Trophoblast cell (in vitro differentiated cells and primary cell): ENCODE data around the gene EIF4A2.

ENCODE experiments used
- DNase-seq, 2 donors: peaks; one replicate each; pipeline ENCODE4 v3.0.0-alpha.2; 2016
- H2AFZ ChIP-seq: 2 replicates; pipeline ENCODE4 v1.6.1; 2013; ENCODE audit warnings: low read length, moderate library complexity, mild to moderate bottlenecking; ENCODE audit not compliant: insufficient read depth, poor library complexity
- H2AK5ac ChIP-seq: 2 replicates; pipeline ENCODE4 v1.6.1; 2013; ENCODE audit warnings: mild to moderate bottlenecking, low read length
- H2BK120ac ChIP-seq: 2 replicates; pipeline ENCODE4 v1.6.1; 2013; ENCODE audit warnings: low read length, mild to moderate bottlenecking, moderate library complexity; ENCODE audit not compliant: insufficient read depth, poor library complexity
- H2BK12ac ChIP-seq: 2 replicates; pipeline ENCODE4 v1.6.1; 2013; ENCODE audit warnings: mild to moderate bottlenecking, low read length, moderate library complexity
- H2BK5ac ChIP-seq: 2 replicates; pipeline ENCODE4 v1.6.1; 2013; ENCODE audit warnings: low read length, low read depth, moderate library complexity, mild to moderate bottlenecking; ENCODE audit not compliant: poor library complexity
- H3K14ac ChIP-seq: 2 replicates; pipeline ENCODE4 v1.6.1; 2013; ENCODE audit warnings: mild to moderate bottlenecking, low read length
- H3K18ac ChIP-seq: 2 replicates; pipeline ENCODE4 v1.6.1; 2013; ENCODE audit warnings: mild to moderate bottlenecking, low read length
- H3K23ac ChIP-seq: 2 replicates; pipeline ENCODE4 v1.6.1; 2013; ENCODE audit warnings: low read length
- H3K27ac ChIP-seq: 2 replicates; pipeline ENCODE4 v1.5.1; 2013; ENCODE audit warnings: low read depth, mild to moderate bottlenecking, inconsistent platforms, low read length, moderate library complexity
- H3K27me3 ChIP-seq: 2 replicates; pipeline ENCODE4 v1.6.1; 2013; ENCODE audit warnings: inconsistent platforms, mild to moderate bottlenecking, low read length, moderate library complexity; ENCODE audit not compliant: insufficient read depth
- H3K36me3 ChIP-seq, 2 experiments: 1 replicate in 1 of 2; 2 replicates in 1 of 2; pipeline ENCODE4 v1.6.1; 2013; ENCODE audit warnings: low read length in 2 of 2, mild to moderate bottlenecking in 2 of 2, moderate library complexity in 1 of 2; ENCODE audit not compliant: insufficient read depth in 2 of 2, control insufficient read depth in 1 of 2
- H3K4ac ChIP-seq: 2 replicates; pipeline ENCODE4 v1.6.1; 2013; ENCODE audit warnings: low read depth, mild to moderate bottlenecking, low read length, moderate library complexity
- H3K4me1 ChIP-seq, 2 experiments: 1 replicate in 1 of 2; 2 replicates in 1 of 2; pipeline ENCODE4 v1.6.1; 2013; ENCODE audit warnings: low read length in 2 of 2, mild to moderate bottlenecking in 2 of 2, moderate library complexity in 1 of 2; ENCODE audit not compliant: insufficient read depth in 2 of 2, control insufficient read depth in 1 of 2
- H3K4me2 ChIP-seq: 2 replicates; pipeline ENCODE4 v1.6.1; 2013; ENCODE audit warnings: inconsistent platforms, mild to moderate bottlenecking, low read length, moderate library complexity
- H3K4me3 ChIP-seq: 2 replicates; pipeline ENCODE4 v1.5.1; 2013; ENCODE audit warnings: mild to moderate bottlenecking, low read depth, low read length, inconsistent platforms
- H3K79me1 ChIP-seq: one replicate; pipeline ENCODE4 v1.6.1; 2013; ENCODE audit warnings: low read length
- H3K79me2 ChIP-seq: 2 replicates; pipeline ENCODE4 v1.6.1; 2013; ENCODE audit warnings: low read length, mild to moderate bottlenecking; ENCODE audit not compliant: control insufficient read depth, insufficient read depth, poor library complexity
- H3K9ac ChIP-seq: 2 replicates; pipeline ENCODE4 v1.6.1; 2013; ENCODE audit warnings: mild to moderate bottlenecking, low read length
- H3K9me3 ChIP-seq: 2 replicates; pipeline ENCODE4 v1.6.1; 2013; ENCODE audit warnings: low read depth, mild to moderate bottlenecking, control low read depth, inconsistent platforms, low read length; ENCODE audit not compliant: insufficient read depth
- H4K12ac ChIP-seq: 2 replicates; pipeline ENCODE4 v1.6.1; 2013; ENCODE audit warnings: low read depth, mild to moderate bottlenecking, low read length, moderate library complexity
- H4K8ac ChIP-seq: 2 replicates; pipeline ENCODE4 v1.6.1; 2013; ENCODE audit warnings: low read depth, mild to moderate bottlenecking, low read length, moderate library complexity
- H4K91ac ChIP-seq: one replicate; pipeline ENCODE4 v1.6.1; 2013; ENCODE audit warnings: low read depth, mild to moderate bottlenecking, low read length, moderate library complexity
- WGBS: extraction: QIAGEN DNeasy Blood & Tissue Kit; methylation state at CpG from one replicate; pipeline ENCODE4 v1.1.7; 2013; ENCODE audit warnings: missing lambda C conversion rate; ENCODE audit not compliant: insufficient read length, insufficient coverage; ENCODE audit errors: extremely low coverage; 5-methylcytosine and 5-hydroxymethylcytosine counted together

The EIF4A2 gene

DNA sequence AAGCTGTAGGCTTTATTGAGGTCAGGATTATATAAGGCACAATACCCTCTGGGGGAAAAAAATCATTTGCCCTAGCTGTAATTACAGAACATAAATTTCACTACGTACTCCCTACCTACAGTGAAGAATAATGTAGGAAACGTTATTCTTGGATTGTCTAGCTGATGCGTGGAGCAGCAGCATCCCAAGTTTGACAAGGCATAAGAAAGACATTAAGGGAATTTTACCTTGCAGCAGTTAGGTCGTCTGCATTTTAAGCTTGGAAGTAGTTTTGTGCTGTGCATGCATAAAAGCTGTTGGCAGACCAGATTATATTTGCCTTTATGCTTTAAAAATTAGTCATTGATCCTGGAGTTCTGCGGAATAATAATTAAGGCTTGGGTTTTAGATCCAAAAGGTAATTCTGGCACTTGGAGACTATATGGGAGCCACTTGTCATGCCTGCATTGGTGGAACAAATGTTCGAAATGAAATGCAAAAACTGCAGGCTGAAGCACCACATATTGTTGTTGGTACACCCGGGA, 2.2 kb downstream of the EIF4A2 start:
- H3K9me3 ChIP-seq, result no peaks in the 10 kb centered on the region
- peak overlapping the region; percentile 23 for H3K9ac ChIP-seq
- H4K8ac ChIP-seq, result no peak overlapping the region
- peaks cover 6 to 43% of the 10 kb centered on the region in 2 experiments for H3K36me3 ChIP-seq
- no peak overlapping the region for H4K91ac ChIP-seq
- no peak overlapping the region for H2BK12ac ChIP-seq
- H3K14ac ChIP-seq, result no peak overlapping the region
- H3K27ac ChIP-seq, result no peak overlapping the region
- peaks cover 14% of the 10 kb centered on the region for H3K79me1 ChIP-seq
- H2BK5ac ChIP-seq, result no peak overlapping the region
- H3K23ac ChIP-seq, result no peak overlapping the region
- H3K27me3 ChIP-seq, result no peaks in the 10 kb centered on the region
- H2BK120ac ChIP-seq, result no peak overlapping the region
- no peak for DNase-seq
- peaks cover 13% of the 10 kb centered on the region for H3K79me2 ChIP-seq
- peak overlapping the region; percentile 84 for H3K4me2 ChIP-seq
- no peak overlapping the region for H3K18ac ChIP-seq
- H4K12ac ChIP-seq, result no peak overlapping the region
- H3K4me3 ChIP-seq, result no peak overlapping the region
- H2AK5ac ChIP-seq, result no peak overlapping the region
- WGBS, result no CpG with 5 or more reads among the region's 7 CpGs
- peak overlapping the region; percentile 47 for H3K4ac ChIP-seq
- peaks cover 0 to 2% of the 10 kb centered on the region in 2 experiments for H3K4me1 ChIP-seq
- H2AFZ ChIP-seq, result no peak overlapping the region

DNA sequence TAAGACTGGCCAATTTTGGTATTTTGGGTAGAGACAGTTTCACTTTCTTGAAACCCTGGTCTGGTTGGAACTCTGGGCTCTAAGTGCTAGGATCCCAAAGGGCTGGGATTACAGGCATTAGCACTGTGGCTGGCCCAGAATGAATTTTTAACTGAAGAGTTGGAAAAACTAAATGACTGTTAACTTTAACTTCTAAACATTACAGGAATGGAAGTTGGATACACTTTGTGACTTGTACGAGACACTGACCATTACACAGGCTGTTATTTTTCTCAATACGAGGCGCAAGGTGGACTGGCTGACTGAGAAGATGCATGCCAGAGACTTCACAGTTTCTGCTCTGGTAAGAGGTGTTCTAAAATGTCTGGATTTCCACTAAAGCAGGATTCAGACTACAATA, 3.5 kb downstream of the EIF4A2 start:
- Histone ChIP-seq H3K4ac (no peak overlapping the region), H3K9me3 (no peaks in the 10 kb centered on the region), H2AFZ (no peak overlapping the region), H3K14ac (no peak overlapping the region), H3K36me3 (peaks cover 9 to 45% of the 10 kb centered on the region in 2 experiments), H3K4me2 (peak overlapping the region; percentile 21), H2AK5ac (no peak overlapping the region), H3K18ac (no peak overlapping the region), H3K4me3 (no peak overlapping the region), H2BK12ac (no peak overlapping the region), H2BK5ac (no peak overlapping the region), H3K9ac (no peak overlapping the region), H3K79me2 (peaks cover 13% of the 10 kb centered on the region), H3K27me3 (no peaks in the 10 kb centered on the region), H4K8ac (no peak overlapping the region), H4K12ac (no peak overlapping the region), H3K79me1 (peaks cover 14% of the 10 kb centered on the region), H3K4me1 (peaks cover 0 to 2% of the 10 kb centered on the region in 2 experiments), H2BK120ac (no peak overlapping the region), H3K27ac (no peak overlapping the region), H3K23ac (no peak overlapping the region), H4K91ac (no peak overlapping the region)
- WGBS, result no CpG with 5 or more reads among the region's 3 CpGs
- DNase-seq, result no peak

DNA sequence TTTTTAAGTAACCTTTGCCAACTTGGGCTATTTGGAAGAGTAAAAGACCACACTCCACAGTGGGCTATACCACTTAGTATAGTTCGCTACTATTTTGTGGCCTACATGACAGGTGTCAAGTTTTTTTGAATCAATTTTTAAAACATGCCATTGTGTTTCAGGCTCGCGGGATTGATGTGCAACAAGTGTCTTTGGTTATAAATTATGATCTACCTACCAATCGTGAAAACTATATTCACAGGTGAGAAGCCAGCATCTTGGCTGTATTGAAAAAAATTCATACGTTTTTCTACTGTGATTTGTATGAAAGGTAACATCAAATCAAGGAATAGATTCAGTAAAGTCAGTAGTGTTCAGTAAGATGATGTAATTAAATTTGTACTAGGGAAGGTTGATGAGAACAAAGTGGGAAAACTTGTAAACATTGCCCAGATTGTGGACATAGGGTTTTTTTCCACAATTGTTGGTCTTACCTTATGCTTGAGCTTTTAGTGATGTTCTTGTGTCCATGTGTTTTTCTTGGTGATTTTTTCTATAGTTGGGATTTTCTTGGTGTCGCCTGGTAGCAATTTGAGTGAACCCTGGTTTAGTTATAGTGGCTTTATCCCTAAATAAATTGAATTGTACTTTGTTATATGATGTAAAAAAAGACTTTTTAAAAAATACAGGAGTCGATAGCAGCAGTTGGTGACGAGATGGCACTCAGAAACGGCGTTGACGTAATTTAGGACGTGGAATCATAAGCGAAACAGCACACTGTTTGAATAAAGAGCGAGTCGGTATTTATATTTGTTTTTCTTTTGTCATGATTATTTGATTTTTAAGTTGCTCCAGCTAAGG, 4.5 kb downstream of the EIF4A2 start:
- Histone ChIP-seq H3K27ac (no peak overlapping the region), H3K23ac (no peak overlapping the region), H4K12ac (no peak overlapping the region), H3K4me3 (no peak overlapping the region), H3K14ac (no peak overlapping the region), H3K79me1 (peaks cover 13% of the 10 kb centered on the region), H2AFZ (no peak overlapping the region), H3K27me3 (no peaks in the 10 kb centered on the region), H2BK5ac (no peak overlapping the region), H3K18ac (no peak overlapping the region), H2AK5ac (no peak overlapping the region), H3K4me2 (peak overlapping the region; percentile 23), H4K91ac (no peak overlapping the region), H4K8ac (no peak overlapping the region), H3K9me3 (no peaks in the 10 kb centered on the region), H3K4me1 (peaks cover 0 to 2% of the 10 kb centered on the region in 2 experiments), H3K4ac (no peak overlapping the region), H3K9ac (no peak overlapping the region), H2BK12ac (no peak overlapping the region), H2BK120ac (no peak overlapping the region), H3K79me2 (peaks cover 12% of the 10 kb centered on the region), H3K36me3 (peaks cover 9 to 47% of the 10 kb centered on the region in 2 experiments)
- no CpG with 5 or more reads among the region's 15 CpGs for WGBS
- peak in 1 of 2 donors; percentile 15 for DNase-seq

DNA sequence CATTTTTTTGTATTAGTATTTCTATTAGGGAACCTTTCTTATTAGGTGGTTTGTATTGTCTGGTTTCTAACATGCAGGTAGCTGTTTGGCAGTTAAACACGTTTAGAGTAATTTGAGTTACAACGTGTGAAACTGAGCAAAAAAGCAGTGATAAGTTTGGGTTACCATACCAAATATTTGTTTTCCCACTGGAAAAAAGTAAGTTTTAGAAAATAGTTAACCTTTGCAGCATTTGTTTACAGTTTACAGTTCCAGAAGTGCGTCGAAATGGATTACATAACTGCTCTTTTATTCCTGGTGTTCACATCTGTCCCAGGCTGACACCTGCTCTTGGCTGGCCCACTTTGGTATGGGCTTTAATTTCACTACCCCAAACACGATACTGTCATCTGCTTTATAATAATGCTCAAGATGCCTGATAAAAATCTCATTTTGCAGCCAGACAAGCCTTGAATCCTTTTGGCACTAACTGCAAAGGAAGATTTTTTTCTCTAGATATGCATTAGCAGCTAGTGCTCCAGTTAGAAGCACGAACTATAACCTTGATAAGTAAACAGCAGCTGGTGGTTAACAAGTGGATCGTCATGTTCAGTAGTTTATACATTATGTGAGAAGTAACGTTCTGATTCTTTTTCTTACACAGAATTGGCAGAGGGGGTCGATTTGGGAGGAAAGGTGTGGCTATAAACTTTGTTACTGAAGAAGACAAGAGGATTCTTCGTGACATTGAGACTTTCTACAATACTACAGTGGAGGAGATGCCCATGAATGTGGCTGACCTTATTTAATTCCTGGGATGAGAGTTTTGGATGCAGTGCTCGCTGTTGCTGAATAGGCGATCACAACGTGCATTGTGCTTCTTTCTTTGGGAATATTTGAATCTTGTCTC, 5.3 kb downstream of the EIF4A2 start:
- Histone ChIP-seq H2AK5ac (no peak overlapping the region), H3K14ac (no peak overlapping the region), H3K23ac (no peak overlapping the region), H3K9ac (no peak overlapping the region), H2BK120ac (no peak overlapping the region), H3K4me1 (peaks cover 0 to 2% of the 10 kb centered on the region in 2 experiments), H2BK12ac (no peak overlapping the region), H3K36me3 (peaks cover 9 to 47% of the 10 kb centered on the region in 2 experiments), H3K4me2 (no peak overlapping the region), H4K8ac (no peak overlapping the region), H3K4me3 (no peak overlapping the region), H4K12ac (no peak overlapping the region), H4K91ac (no peak overlapping the region), H2BK5ac (no peak overlapping the region), H2AFZ (no peak overlapping the region), H3K79me2 (peaks cover 8% of the 10 kb centered on the region), H3K4ac (no peak overlapping the region), H3K9me3 (no peaks in the 10 kb centered on the region), H3K79me1 (peaks cover 6% of the 10 kb centered on the region), H3K27ac (no peak overlapping the region), H3K18ac (no peak overlapping the region), H3K27me3 (no peaks in the 10 kb centered on the region)
- DNase-seq, result peak in 1 of 2 donors; percentile 19
- WGBS, result no CpG with 5 or more reads among the region's 13 CpGs
